ENCODE measurements around the gene DHCR7. TPM values are rescaled to one million over a fixed set of nuclear protein-coding genes. Genes with fewer than 3 reads are reported as not detected.

The DHCR7 gene
- total RNA-seq, 1 donor from 2014 or later: 100 TPM

- H3K27ac Mint-ChIP-seq: no peak overlapping the region
- no peak for DNase-seq (ENCODE audit: low spot score)
- intact Hi-C loops (cut with micrococcal nuclease): no loop called here
- H3K9me3 Mint-ChIP-seq: no peaks in the 10 kb centered on the region
- H3K4me3 Mint-ChIP-seq: no peak overlapping the region
- no peaks in the 10 kb centered on the region for H3K4me1 Mint-ChIP-seq (ENCODE audit: low read depth)
- H3K27me3 Mint-ChIP-seq (ENCODE audit: insufficient read depth): no peaks in the 10 kb centered on the region
- no peaks in the 10 kb centered on the region for H3K36me3 Mint-ChIP-seq (ENCODE audit: low read depth)
Observed at GRCh38 chr11:71402878-71403277, 45.3 kb downstream of the DHCR7 start.

- no peak for DNase-seq (ENCODE audit: low spot score)
- Mint-ChIP-seq H3K9me3 (no peaks in the 10 kb centered on the region), H3K27me3 (ENCODE audit: insufficient read depth) (no peaks in the 10 kb centered on the region), H3K4me3 (no peak overlapping the region), H3K27ac (no peak overlapping the region), H3K4me1 (ENCODE audit: low read depth) (no peaks in the 10 kb centered on the region), H3K36me3 (ENCODE audit: low read depth) (no peaks in the 10 kb centered on the region)
- intact Hi-C loops (cut with micrococcal nuclease): no loop called here
Observed at GRCh38 chr11:71400216-71400615, 48.0 kb downstream of the DHCR7 start.

GRCh38 chr11:71399341-71399740, 48.9 kb downstream of the DHCR7 start:
- no peaks in the 10 kb centered on the region for H3K4me1 Mint-ChIP-seq (ENCODE audit: low read depth)
- no peak overlapping the region for H3K27ac Mint-ChIP-seq
- peaks cover 1% of the 10 kb centered on the region for H3K27me3 Mint-ChIP-seq (ENCODE audit: insufficient read depth)
- no peak overlapping the region for H3K4me3 Mint-ChIP-seq
- intact Hi-C loops (cut with micrococcal nuclease): no loop called here
- no peaks in the 10 kb centered on the region for H3K36me3 Mint-ChIP-seq (ENCODE audit: low read depth)
- H3K9me3 Mint-ChIP-seq: no peaks in the 10 kb centered on the region
- DNase-seq (ENCODE audit: low spot score): no peak

- Mint-ChIP-seq H3K9me3 (no peaks in the 10 kb centered on the region), H3K36me3 (ENCODE audit: low read depth) (no peaks in the 10 kb centered on the region), H3K4me3 (no peak overlapping the region), H3K4me1 (ENCODE audit: low read depth) (no peaks in the 10 kb centered on the region), H3K27ac (no peak overlapping the region), H3K27me3 (ENCODE audit: insufficient read depth) (peaks cover 1% of the 10 kb centered on the region)
- intact Hi-C loops (cut with micrococcal nuclease): no loop called here
- no peak for DNase-seq (ENCODE audit: low spot score)
Observed at GRCh38 chr11:71397961-71398360, 50.2 kb downstream of the DHCR7 start.

GRCh38 chr11:71397331-71397860, 50.8 kb downstream of the DHCR7 start:
- no peaks in the 10 kb centered on the region for H3K4me1 Mint-ChIP-seq (ENCODE audit: low read depth)
- DNase-seq (ENCODE audit: low spot score): no peak
- H3K9me3 Mint-ChIP-seq: no peaks in the 10 kb centered on the region
- intact Hi-C loops (cut with micrococcal nuclease): no loop called here
- no peak overlapping the region for H3K27ac Mint-ChIP-seq
- H3K36me3 Mint-ChIP-seq (ENCODE audit: low read depth): no peaks in the 10 kb centered on the region
- H3K4me3 Mint-ChIP-seq: no peak overlapping the region
- H3K27me3 Mint-ChIP-seq (ENCODE audit: insufficient read depth): peaks cover 1% of the 10 kb centered on the region

- DNase-seq (ENCODE audit: low spot score): no peak
- H3K4me1 Mint-ChIP-seq (ENCODE audit: low read depth): no peaks in the 10 kb centered on the region
- intact Hi-C loops (cut with micrococcal nuclease): no loop called here
- H3K4me3 Mint-ChIP-seq: no peak overlapping the region
- no peaks in the 10 kb centered on the region for H3K9me3 Mint-ChIP-seq
- peaks cover 1% of the 10 kb centered on the region for H3K27me3 Mint-ChIP-seq (ENCODE audit: insufficient read depth)
- H3K36me3 Mint-ChIP-seq (ENCODE audit: low read depth): no peaks in the 10 kb centered on the region
- H3K27ac Mint-ChIP-seq: no peak overlapping the region
Observed at GRCh38 chr11:71396548-71397123, 51.6 kb downstream of the DHCR7 start.

- no peaks in the 10 kb centered on the region for H3K4me1 Mint-ChIP-seq (ENCODE audit: low read depth)
- no peak overlapping the region for H3K27ac Mint-ChIP-seq
- no peaks in the 10 kb centered on the region for H3K36me3 Mint-ChIP-seq (ENCODE audit: low read depth)
- DNase-seq (ENCODE audit: low spot score): no peak
- intact Hi-C loops (cut with micrococcal nuclease): no loop called here
- H3K9me3 Mint-ChIP-seq: no peaks in the 10 kb centered on the region
- peaks cover 1% of the 10 kb centered on the region for H3K27me3 Mint-ChIP-seq (ENCODE audit: insufficient read depth)
- no peak overlapping the region for H3K4me3 Mint-ChIP-seq
Observed at GRCh38 chr11:71395774-71396173, 52.4 kb downstream of the DHCR7 start.

- peaks cover 1% of the 10 kb centered on the region for H3K27me3 Mint-ChIP-seq (ENCODE audit: insufficient read depth)
Observed at GRCh38 chr11:71395263-71395560, 53.0 kb downstream of the DHCR7 start.

GRCh38 chr11:71393283-71393682, 54.9 kb downstream of the DHCR7 start:
- no peak for DNase-seq (ENCODE audit: low spot score)
- peaks cover 3% of the 10 kb centered on the region for H3K9me3 Mint-ChIP-seq
- intact Hi-C loops (cut with micrococcal nuclease): no loop called here
- no peaks in the 10 kb centered on the region for H3K36me3 Mint-ChIP-seq (ENCODE audit: low read depth)
- no peaks in the 10 kb centered on the region for H3K4me1 Mint-ChIP-seq (ENCODE audit: low read depth)
- H3K27me3 Mint-ChIP-seq (ENCODE audit: insufficient read depth): peaks cover 1% of the 10 kb centered on the region
- no peak overlapping the region for H3K27ac Mint-ChIP-seq
- no peak overlapping the region for H3K4me3 Mint-ChIP-seq

More at GRCh38 chr11:71395263-71395560, 53.0 kb downstream of the DHCR7 start:
- no peak for DNase-seq (ENCODE audit: low spot score)
- Mint-ChIP-seq H3K36me3 (ENCODE audit: low read depth) (no peaks in the 10 kb centered on the region), H3K4me3 (no peak overlapping the region), H3K4me1 (ENCODE audit: low read depth) (no peaks in the 10 kb centered on the region), H3K27ac (no peak overlapping the region), H3K9me3 (no peaks in the 10 kb centered on the region)
- intact Hi-C loops (cut with micrococcal nuclease): no loop called here

GRCh38 chr11:71391796-71392195, 56.4 kb downstream of the DHCR7 start:
- Mint-ChIP-seq H3K4me1 (ENCODE audit: low read depth) (no peaks in the 10 kb centered on the region), H3K9me3 (peaks cover 10% of the 10 kb centered on the region), H3K27me3 (ENCODE audit: insufficient read depth) (peaks cover 1% of the 10 kb centered on the region), H3K36me3 (ENCODE audit: low read depth) (no peaks in the 10 kb centered on the region), H3K27ac (no peak overlapping the region), H3K4me3 (no peak overlapping the region)
- DNase-seq (ENCODE audit: low spot score): no peak
- intact Hi-C loops (cut with micrococcal nuclease): no loop called here

GRCh38 chr11:71391352-71391751, 56.8 kb downstream of the DHCR7 start:
- H3K36me3 Mint-ChIP-seq (ENCODE audit: low read depth): no peaks in the 10 kb centered on the region
- peaks cover 1% of the 10 kb centered on the region for H3K27me3 Mint-ChIP-seq (ENCODE audit: insufficient read depth)
- intact Hi-C loops (cut with micrococcal nuclease): no loop called here
- no peak overlapping the region for H3K4me3 Mint-ChIP-seq
- DNase-seq (ENCODE audit: low spot score): no peak
- H3K9me3 Mint-ChIP-seq: peaks cover 10% of the 10 kb centered on the region
- no peaks in the 10 kb centered on the region for H3K4me1 Mint-ChIP-seq (ENCODE audit: low read depth)
- no peak overlapping the region for H3K27ac Mint-ChIP-seq

- intact Hi-C loops (cut with micrococcal nuclease): no loop called here
- H3K4me1 Mint-ChIP-seq (ENCODE audit: low read depth): no peaks in the 10 kb centered on the region
- DNase-seq (ENCODE audit: low spot score): no peak
- H3K27me3 Mint-ChIP-seq (ENCODE audit: insufficient read depth): no peaks in the 10 kb centered on the region
- no peak overlapping the region for H3K27ac Mint-ChIP-seq
- H3K4me3 Mint-ChIP-seq: no peak overlapping the region
- peaks cover 10% of the 10 kb centered on the region for H3K9me3 Mint-ChIP-seq
- H3K36me3 Mint-ChIP-seq (ENCODE audit: low read depth): no peaks in the 10 kb centered on the region
Observed at GRCh38 chr11:71388637-71389235, 59.5 kb downstream of the DHCR7 start.

GRCh38 chr11:71387784-71388636, 60.2 kb downstream of the DHCR7 start:
- H3K36me3 Mint-ChIP-seq (ENCODE audit: low read depth): no peaks in the 10 kb centered on the region
- H3K27ac Mint-ChIP-seq: no peak overlapping the region

More at GRCh38 chr11:71387784-71388636, 60.2 kb downstream of the DHCR7 start:
- no peak for DNase-seq (ENCODE audit: low spot score)
- intact Hi-C loops (cut with micrococcal nuclease): no loop called here
- H3K9me3 Mint-ChIP-seq: peaks cover 10% of the 10 kb centered on the region
- H3K4me1 Mint-ChIP-seq (ENCODE audit: low read depth): no peaks in the 10 kb centered on the region
- H3K27me3 Mint-ChIP-seq (ENCODE audit: insufficient read depth): no peaks in the 10 kb centered on the region
- H3K4me3 Mint-ChIP-seq: no peak overlapping the region

All from activated T-helper 1 cell treated with anti-CD3 and anti-CD28 coated beads, Interleukin-12 subunit alpha, Interleukin-12 subunit beta, Interleukin-2, Interleukin-4 antibody, amounts not matched to agents 30 ng/mL and 10 ng/mL and 1 ng/mL, durations not matched to agents 14 hours and 24 hours and 36 hours (primary cell).